Fibroblast of pulmonary artery (primary cell): ENCODE measurements around the gene WDR43.

ENCODE experiments used
- DNase-seq: peaks from one replicate; pipeline ENCODE4 v3.0.0-alpha.2; 2010; ENCODE audit warnings: low read depth
- H3K4me3 ChIP-seq: replicated peaks from 2 replicates; pipeline ENCODE4 v1.5.1; 2011; ENCODE audit warnings: low read depth, mild to moderate bottlenecking, control low read depth, low read length, moderate library complexity
- CTCF ChIP-seq: IDR thresholded peaks from 2 replicates; pipeline ENCODE4 v1.5.1; 2011; ENCODE audit warnings: mild to moderate bottlenecking, control low read depth, low read length, inconsistent platforms; ENCODE audit errors: missing control alignments

WDR43 gene

DNA sequence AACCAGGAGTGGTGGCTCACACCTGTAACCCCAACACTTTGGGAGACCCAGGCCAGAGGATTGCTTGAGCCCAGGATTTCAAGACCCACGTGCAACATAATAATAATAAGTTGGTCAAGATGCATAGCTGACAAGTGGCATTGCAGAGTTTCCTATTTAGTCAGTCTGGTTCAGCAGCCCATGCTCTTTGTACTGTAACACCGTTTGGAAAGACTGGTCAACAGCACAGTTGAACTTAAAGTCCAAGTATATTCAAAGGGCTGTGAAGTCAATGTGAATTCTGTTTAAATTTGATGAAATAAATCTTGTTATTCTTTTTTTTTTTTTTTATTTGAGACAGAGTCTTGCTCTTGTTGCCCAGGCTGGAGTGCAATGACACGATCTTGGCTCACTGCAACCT, 22.8 kb upstream of the WDR43 start:
- no peak overlapping the region for H3K4me3 ChIP-seq
- DNase-seq, result no peak
- no peak for TF ChIP-seq CTCF

DNA sequence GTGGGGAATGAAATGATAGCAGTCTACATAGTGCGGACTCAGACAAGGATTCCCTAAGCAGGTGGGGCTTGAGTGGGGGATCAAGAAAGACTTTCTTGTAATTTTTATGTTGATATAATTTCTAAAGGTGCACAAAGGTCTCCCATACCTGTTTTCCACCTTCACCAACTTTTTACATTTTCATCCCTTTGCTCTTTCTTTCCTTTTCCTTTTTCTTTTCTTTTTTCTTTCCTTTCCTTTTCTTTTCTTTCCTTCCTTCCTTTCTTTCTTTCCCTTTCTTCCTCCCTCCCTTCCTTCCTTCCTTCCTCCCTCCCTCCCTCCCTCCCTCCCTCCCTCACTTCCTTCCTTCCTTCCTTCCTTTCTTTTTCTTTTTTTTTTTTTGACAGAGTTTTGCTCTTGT, 14.3 kb upstream of the WDR43 start:
- no peak for TF ChIP-seq CTCF
- H3K4me3 ChIP-seq, result no peak overlapping the region
- DNase-seq, result no peak

- TF ChIP-seq CTCF, result no peak
- no peak for DNase-seq
- no peak overlapping the region for H3K4me3 ChIP-seq
Observed at GRCh38 chr2:28893488-28893887, 979 bp upstream of the WDR43 start.

DNA sequence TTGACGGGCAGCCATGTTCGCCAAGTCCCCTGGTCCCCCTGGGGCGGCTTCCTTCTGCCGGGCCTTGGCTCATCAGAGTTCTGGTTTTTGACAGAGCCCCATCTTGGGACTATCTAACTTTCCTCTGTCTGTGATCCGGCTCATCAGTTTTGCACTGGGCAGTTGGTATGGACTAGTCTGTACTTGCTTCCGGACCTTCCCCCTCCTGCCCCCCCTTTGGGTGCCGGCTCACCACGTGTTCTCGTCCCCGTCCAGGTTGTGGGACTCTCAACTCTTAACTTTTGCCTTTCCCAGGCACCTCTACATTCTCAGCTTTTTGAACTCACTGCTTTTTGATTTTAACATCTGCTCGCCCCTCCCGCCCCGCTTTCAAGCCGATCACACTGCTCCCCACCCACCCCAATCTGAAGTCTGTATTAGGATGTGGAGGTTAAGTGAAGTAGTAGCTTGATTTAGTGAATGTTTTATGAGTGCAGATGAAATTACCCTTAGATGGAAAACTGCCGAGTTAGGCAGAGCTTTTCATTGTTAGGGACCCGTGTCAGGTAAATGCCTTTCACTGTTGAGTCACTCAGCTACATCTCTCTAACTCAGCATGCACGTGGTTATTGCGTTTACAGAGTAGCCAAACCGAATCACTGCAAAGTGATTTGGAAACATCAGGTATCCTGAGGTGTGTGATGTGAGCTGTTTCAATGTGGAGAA, 874 bp downstream of the WDR43 start:
- TF ChIP-seq CTCF, result no peak
- DNase-seq, result peak; percentile 26
- peak overlapping the region; percentile 77 for H3K4me3 ChIP-seq

DNA sequence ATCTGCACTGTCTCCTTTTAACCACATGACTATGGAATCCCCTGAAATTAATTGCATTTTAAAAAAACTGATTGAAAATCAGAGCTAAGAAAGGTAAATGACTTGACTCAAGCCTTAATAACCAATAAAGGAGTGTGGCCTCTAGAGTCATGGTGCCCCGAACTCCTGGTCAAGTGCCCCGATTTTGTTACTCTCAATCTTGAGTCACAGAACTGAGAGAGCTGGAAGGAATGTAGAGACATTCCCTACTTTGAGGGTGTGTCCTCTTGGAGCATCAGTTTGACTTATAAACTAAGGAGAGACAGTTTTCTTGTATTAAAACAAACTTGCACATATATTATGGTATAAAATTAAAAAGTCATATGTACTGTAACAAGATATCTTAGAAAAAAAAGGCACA, 2.4 kb downstream of the WDR43 start:
- no peak overlapping the region for H3K4me3 ChIP-seq
- TF ChIP-seq CTCF, result no peak
- DNase-seq, result peak; percentile 37

GRCh38 chr2:28898048-28898447, 3.6 kb downstream of the WDR43 start:
- H3K4me3 ChIP-seq, result no peak overlapping the region
- no peak for DNase-seq
- no peak for TF ChIP-seq CTCF

- DNase-seq, result no peak
- TF ChIP-seq CTCF, result no peak
- H3K4me3 ChIP-seq, result no peak overlapping the region
Observed at GRCh38 chr2:28901202-28901601, 6.7 kb downstream of the WDR43 start.
